ENCODE data around the gene ATF6.

- TF ChIP-seq, protein P1, sequence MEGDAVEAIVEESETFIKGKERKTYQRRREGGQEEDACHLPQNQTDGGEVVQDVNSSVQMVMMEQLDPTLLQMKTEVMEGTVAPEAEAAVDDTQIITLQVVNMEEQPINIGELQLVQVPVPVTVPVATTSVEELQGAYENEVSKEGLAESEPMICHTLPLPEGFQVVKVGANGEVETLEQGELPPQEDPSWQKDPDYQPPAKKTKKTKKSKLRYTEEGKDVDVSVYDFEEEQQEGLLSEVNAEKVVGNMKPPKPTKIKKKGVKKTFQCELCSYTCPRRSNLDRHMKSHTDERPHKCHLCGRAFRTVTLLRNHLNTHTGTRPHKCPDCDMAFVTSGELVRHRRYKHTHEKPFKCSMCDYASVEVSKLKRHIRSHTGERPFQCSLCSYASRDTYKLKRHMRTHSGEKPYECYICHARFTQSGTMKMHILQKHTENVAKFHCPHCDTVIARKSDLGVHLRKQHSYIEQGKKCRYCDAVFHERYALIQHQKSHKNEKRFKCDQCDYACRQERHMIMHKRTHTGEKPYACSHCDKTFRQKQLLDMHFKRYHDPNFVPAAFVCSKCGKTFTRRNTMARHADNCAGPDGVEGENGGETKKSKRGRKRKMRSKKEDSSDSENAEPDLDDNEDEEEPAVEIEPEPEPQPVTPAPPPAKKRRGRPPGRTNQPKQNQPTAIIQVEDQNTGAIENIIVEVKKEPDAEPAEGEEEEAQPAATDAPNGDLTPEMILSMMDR (IDR thresholded peaks at IDR 0.05; ENCODE audit: extremely low read depth in 1 of 2, insufficient read depth in 1 of 2, low read depth in 1 of 2, low read length in 2 of 2): no peak
- TF ChIP-seq EZH2 (IDR thresholded peaks at IDR 0.05; ENCODE audit: borderline replicate concordance, low read depth, low read length, severe bottlenecking) (no peak), POLR2AphosphoS5 (IDR thresholded peaks at IDR 0.05; ENCODE audit: insufficient read depth, low read depth, low read length) (no peak), POLR2A (IDR thresholded peaks at IDR 0.05; ENCODE audit: low read depth, low read length) (no peak), FOS (IDR thresholded peaks at IDR 0.05; ENCODE audit: borderline replicate concordance, insufficient read depth, low read length) (no peak), MYC (IDR thresholded peaks at IDR 0.05; ENCODE audit: low read depth, low read length) (no peak)
- TF ChIP-seq, protein P2, sequence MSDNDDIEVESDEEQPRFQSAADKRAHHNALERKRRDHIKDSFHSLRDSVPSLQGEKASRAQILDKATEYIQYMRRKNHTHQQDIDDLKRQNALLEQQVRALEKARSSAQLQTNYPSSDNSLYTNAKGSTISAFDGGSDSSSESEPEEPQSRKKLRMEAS (IDR thresholded peaks at IDR 0.05; ENCODE audit: insufficient read depth, insufficient read length): no peak
These were observed 3.0 kb downstream of the ATF6 start for GRCh38 chr1:161768986-161769672.

All from endothelial cell of umbilical vein (primary cell).